ENCODE results near the gene ROGDI. TPM values are rescaled to one million over a fixed set of nuclear protein-coding genes. Genes with fewer than 3 reads are reported as not detected.

The ROGDI gene
- total RNA-seq, 1 donor, result 15.9 TPM

DNA sequence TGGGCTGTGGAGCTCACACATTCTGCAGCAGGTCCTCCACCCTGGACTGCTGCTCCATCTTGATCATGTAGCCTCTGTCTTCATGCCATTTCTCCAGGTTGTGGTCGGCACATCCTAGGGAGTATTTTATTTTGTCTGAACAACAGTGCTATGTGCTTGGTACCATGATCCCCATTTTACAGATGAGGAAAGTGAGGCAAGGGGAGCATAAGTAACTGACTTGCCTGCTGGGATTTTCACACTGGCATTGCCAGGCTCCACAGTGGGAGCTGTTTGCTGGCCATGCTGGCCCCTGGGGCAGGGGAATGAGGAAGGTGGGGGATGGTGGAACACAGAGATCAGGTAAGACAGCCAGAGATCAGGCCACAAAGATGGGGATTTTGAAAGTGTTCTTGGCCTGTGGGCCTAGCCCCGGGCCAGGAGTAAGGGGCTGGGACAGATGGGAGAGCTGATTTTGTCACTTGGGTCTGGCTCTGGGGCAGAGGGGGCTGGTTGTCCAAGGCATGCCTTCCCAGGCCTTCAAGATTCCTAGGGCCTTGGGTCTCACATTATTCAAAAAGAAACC, 26.2 kb downstream of the ROGDI start:
- no peaks in the 10 kb centered on the region for H4K20me1 ChIP-seq (ENCODE audit: insufficient read depth, low read length)

DNA sequence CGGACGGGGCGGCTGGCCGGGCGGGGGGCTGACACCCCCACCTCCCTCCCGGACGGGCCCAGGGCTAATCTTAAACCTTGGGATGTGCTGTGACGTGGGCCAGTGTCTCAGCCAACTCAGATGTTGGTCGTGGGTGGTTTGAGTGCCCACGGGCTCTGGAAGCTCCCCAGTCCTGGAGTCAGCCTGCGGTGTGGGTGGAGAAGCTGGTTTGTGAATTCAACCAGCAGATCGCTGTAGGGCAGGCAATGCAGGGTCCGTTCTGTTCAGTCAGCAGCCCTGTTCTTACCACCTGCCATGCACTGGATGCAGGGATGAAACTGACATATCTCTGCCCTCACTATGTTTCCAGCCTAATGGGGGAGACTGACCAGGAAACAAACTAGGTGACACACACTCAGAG, 27.4 kb downstream of the ROGDI start:
- peak; percentile 51 for DNase-seq (ENCODE audit: insufficient read length, low spot score, missing footprints)
- TF ChIP-seq, protein P1, sequence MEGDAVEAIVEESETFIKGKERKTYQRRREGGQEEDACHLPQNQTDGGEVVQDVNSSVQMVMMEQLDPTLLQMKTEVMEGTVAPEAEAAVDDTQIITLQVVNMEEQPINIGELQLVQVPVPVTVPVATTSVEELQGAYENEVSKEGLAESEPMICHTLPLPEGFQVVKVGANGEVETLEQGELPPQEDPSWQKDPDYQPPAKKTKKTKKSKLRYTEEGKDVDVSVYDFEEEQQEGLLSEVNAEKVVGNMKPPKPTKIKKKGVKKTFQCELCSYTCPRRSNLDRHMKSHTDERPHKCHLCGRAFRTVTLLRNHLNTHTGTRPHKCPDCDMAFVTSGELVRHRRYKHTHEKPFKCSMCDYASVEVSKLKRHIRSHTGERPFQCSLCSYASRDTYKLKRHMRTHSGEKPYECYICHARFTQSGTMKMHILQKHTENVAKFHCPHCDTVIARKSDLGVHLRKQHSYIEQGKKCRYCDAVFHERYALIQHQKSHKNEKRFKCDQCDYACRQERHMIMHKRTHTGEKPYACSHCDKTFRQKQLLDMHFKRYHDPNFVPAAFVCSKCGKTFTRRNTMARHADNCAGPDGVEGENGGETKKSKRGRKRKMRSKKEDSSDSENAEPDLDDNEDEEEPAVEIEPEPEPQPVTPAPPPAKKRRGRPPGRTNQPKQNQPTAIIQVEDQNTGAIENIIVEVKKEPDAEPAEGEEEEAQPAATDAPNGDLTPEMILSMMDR (IDR thresholded peaks at IDR 0.05; ENCODE audit: extremely low read depth, low read depth, low read length), result no peak
- H2AFZ ChIP-seq (ENCODE audit: low read length), result no peak overlapping the region
- H3K4me1 ChIP-seq (ENCODE audit: insufficient read depth, low read length), result no peaks in the 10 kb centered on the region
- no peak overlapping the region for H3K27ac ChIP-seq (ENCODE audit: low read depth, low read length)
- H3K9me3 ChIP-seq (ENCODE audit: low read depth, low read length), result no peaks in the 10 kb centered on the region
- no peak overlapping the region for H3K4me3 ChIP-seq (ENCODE audit: insufficient read depth, low read length)
- no peaks in the 10 kb centered on the region for H3K36me3 ChIP-seq (ENCODE audit: insufficient read depth, low read length)
- no peaks in the 10 kb centered on the region for H4K20me1 ChIP-seq (ENCODE audit: insufficient read depth, low read length)
- H3K4me2 ChIP-seq (ENCODE audit: insufficient read depth, low read length), result no peak overlapping the region
- no peaks in the 10 kb centered on the region for H3K79me2 ChIP-seq (ENCODE audit: insufficient read depth, low read length)
- H3K27me3 ChIP-seq (ENCODE audit: insufficient read depth, low read length), result no peaks in the 10 kb centered on the region

More for the DNA sequence above, 26.2 kb downstream of the ROGDI start:
- TF ChIP-seq, protein P1 (IDR thresholded peaks at IDR 0.05; ENCODE audit: extremely low read depth, low read depth, low read length), result no peak
- no peak overlapping the region for H3K27ac ChIP-seq (ENCODE audit: low read depth, low read length)
- H3K4me1 ChIP-seq (ENCODE audit: insufficient read depth, low read length), result no peaks in the 10 kb centered on the region
- H3K27me3 ChIP-seq (ENCODE audit: insufficient read depth, low read length), result no peaks in the 10 kb centered on the region
- no peak overlapping the region for H2AFZ ChIP-seq (ENCODE audit: low read length)
- no peaks in the 10 kb centered on the region for H3K9me3 ChIP-seq (ENCODE audit: low read depth, low read length)
- H3K79me2 ChIP-seq (ENCODE audit: insufficient read depth, low read length), result no peaks in the 10 kb centered on the region
- no peaks in the 10 kb centered on the region for H3K36me3 ChIP-seq (ENCODE audit: insufficient read depth, low read length)
- no peak overlapping the region for H3K4me3 ChIP-seq (ENCODE audit: insufficient read depth, low read length)
- DNase-seq (ENCODE audit: insufficient read length, low spot score, missing footprints), result peak; percentile 61
- no peak overlapping the region for H3K4me2 ChIP-seq (ENCODE audit: insufficient read depth, low read length)

DNA sequence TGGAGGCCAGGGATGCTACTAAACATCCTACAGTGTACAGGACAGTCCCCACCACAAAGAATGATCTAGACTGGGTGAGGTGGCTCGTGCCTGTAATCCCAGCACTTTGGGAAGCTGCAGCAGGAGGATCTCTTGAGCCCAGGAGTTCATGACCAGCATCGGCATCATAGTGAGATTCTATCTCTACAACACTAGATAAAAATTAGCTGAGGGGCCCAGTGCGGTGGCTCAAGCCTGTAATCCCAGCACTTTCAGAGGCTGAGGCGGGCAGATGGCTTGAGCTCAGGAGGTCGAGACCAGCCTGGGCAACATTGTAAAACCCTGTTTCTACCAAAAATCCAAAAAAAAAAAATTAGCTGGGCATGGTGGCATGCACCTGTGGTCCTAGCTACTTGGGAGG, 30.1 kb downstream of the ROGDI start:
- DNase-seq (ENCODE audit: insufficient read length, low spot score, missing footprints), result no peak

DNA sequence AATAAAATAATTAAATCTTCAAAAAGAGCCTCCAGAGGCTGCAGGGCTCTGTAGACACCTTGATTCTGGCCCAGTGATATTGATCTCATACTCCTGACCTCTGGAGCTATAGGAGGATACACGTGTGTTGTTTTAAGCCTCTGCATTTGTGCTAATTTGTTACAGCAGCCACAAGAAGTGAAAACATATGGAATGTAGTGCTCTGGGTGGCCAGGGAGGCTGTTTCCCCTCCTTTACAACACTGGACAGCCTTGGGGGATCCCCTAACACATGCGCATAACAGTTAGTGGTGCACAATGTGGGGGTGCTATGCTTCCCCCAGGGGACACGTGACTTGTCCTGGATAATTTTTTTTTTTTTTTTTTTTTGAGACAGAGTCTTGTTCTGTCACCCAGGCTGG, 30.8 kb downstream of the ROGDI start:
- peaks cover 4% of the 10 kb centered on the region for H3K79me2 ChIP-seq (ENCODE audit: insufficient read depth, low read length)
- no peaks in the 10 kb centered on the region for H3K36me3 ChIP-seq (ENCODE audit: insufficient read depth, low read length)
- H3K4me1 ChIP-seq (ENCODE audit: insufficient read depth, low read length), result peaks cover 12% of the 10 kb centered on the region
- H3K27me3 ChIP-seq (ENCODE audit: insufficient read depth, low read length), result no peaks in the 10 kb centered on the region
- no peak overlapping the region for H3K4me3 ChIP-seq (ENCODE audit: insufficient read depth, low read length)
- TF ChIP-seq, protein P1 (IDR thresholded peaks at IDR 0.05; ENCODE audit: extremely low read depth, low read depth, low read length), result no peak
- DNase-seq (ENCODE audit: insufficient read length, low spot score, missing footprints), result peak; percentile 23
- no peaks in the 10 kb centered on the region for H3K9me3 ChIP-seq (ENCODE audit: low read depth, low read length)
- H2AFZ ChIP-seq (ENCODE audit: low read length), result no peak overlapping the region
- no peak overlapping the region for H3K4me2 ChIP-seq (ENCODE audit: insufficient read depth, low read length)
- no peaks in the 10 kb centered on the region for H4K20me1 ChIP-seq (ENCODE audit: insufficient read depth, low read length)
- H3K27ac ChIP-seq (ENCODE audit: low read depth, low read length), result no peak overlapping the region

More for the DNA sequence above, 30.1 kb downstream of the ROGDI start:
- H3K79me2 ChIP-seq (ENCODE audit: insufficient read depth, low read length), result no peaks in the 10 kb centered on the region
- H4K20me1 ChIP-seq (ENCODE audit: insufficient read depth, low read length), result no peaks in the 10 kb centered on the region
- H3K4me3 ChIP-seq (ENCODE audit: insufficient read depth, low read length), result no peak overlapping the region
- no peaks in the 10 kb centered on the region for H3K9me3 ChIP-seq (ENCODE audit: low read depth, low read length)
- H3K27ac ChIP-seq (ENCODE audit: low read depth, low read length), result no peak overlapping the region
- TF ChIP-seq, protein P1 (IDR thresholded peaks at IDR 0.05; ENCODE audit: extremely low read depth, low read depth, low read length), result no peak
- peaks cover 12% of the 10 kb centered on the region for H3K4me1 ChIP-seq (ENCODE audit: insufficient read depth, low read length)
- H2AFZ ChIP-seq (ENCODE audit: low read length), result no peak overlapping the region
- no peaks in the 10 kb centered on the region for H3K36me3 ChIP-seq (ENCODE audit: insufficient read depth, low read length)
- no peak overlapping the region for H3K4me2 ChIP-seq (ENCODE audit: insufficient read depth, low read length)
- no peaks in the 10 kb centered on the region for H3K27me3 ChIP-seq (ENCODE audit: insufficient read depth, low read length)

Measured in osteoblast (primary cell).